A673 (cell line): ENCODE results near the gene CHRND.

Experiments used
- CTCF ChIP-seq: fragments of 300-800, 200-600 bp; sonication (generic); conservative IDR thresholded peaks from 2 replicates; pipeline ENCODE4 v1.5.1; 2017; ENCODE audit warnings: low read depth, mild to moderate bottlenecking, antibody characterized with exemption, low read length, moderate library complexity, mixed read lengths
- EZH2 ChIP-seq: fragments of 200-600 bp; sonication (generic); IDR thresholded peaks from 2 replicates; pipeline ENCODE4 v1.6.1; 2017; ENCODE audit warnings: borderline replicate concordance, low read depth, mild to moderate bottlenecking, mixed read lengths, antibody characterized with exemption, low read length; ENCODE audit not compliant: poor library complexity, severe bottlenecking

GRCh38 chr2:232522623-232523401 is 3.1 kb upstream of the CHRND start:
- TF ChIP-seq EZH2: no peak
- TF ChIP-seq CTCF: no peak
